Fibroblast of skin of scalp (primary cell): Measurements from ENCODE around the gene AXIN1.
"Not testable (repeated sequence)": the region's sequence is repeated elsewhere in the genome, so short reads cannot be mapped to it uniquely, and the experiment has no call there.

Experiments
- DNase-seq: peaks from one replicate; pipeline ENCODE4 v3.0.0-alpha.2; 2013

AXIN1 gene

GRCh38 chr16:264440-264951 lies 88.0 kb downstream of the AXIN1 start:
- DNase-seq, result no peak

- no peak for DNase-seq
Observed at GRCh38 chr16:263944-264343, 88.6 kb downstream of the AXIN1 start.

- no peak for DNase-seq
Observed at GRCh38 chr16:263182-263774, 89.2 kb downstream of the AXIN1 start.

GRCh38 chr16:262121-262745 lies 90.3 kb downstream of the AXIN1 start:
- DNase-seq, result no peak

- no peak for DNase-seq
Observed at GRCh38 chr16:261031-261691, 91.4 kb downstream of the AXIN1 start.

GRCh38 chr16:260326-260725 lies 92.2 kb downstream of the AXIN1 start:
- DNase-seq, result no peak

- DNase-seq, result no peak
Observed at GRCh38 chr16:259814-260253, 92.7 kb downstream of the AXIN1 start.

GRCh38 chr16:259226-259625 lies 93.3 kb downstream of the AXIN1 start:
- DNase-seq, result no peak

- DNase-seq, result not testable (repeated sequence)
Observed at GRCh38 chr16:258091-258490, 94.4 kb downstream of the AXIN1 start.

- DNase-seq, result no peak
Observed at GRCh38 chr16:255183-255582, 97.3 kb downstream of the AXIN1 start.

- no peak for DNase-seq
Observed at GRCh38 chr16:254461-254860, 98.1 kb downstream of the AXIN1 start.

- DNase-seq, result no peak
Observed at GRCh38 chr16:253833-254232, 98.7 kb downstream of the AXIN1 start.

- no peak for DNase-seq
Observed at GRCh38 chr16:252366-253337, 99.9 kb downstream of the AXIN1 start.

GRCh38 chr16:249431-249830 lies 103.1 kb downstream of the AXIN1 start:
- DNase-seq, result no peak

GRCh38 chr16:247027-247426 lies 105.5 kb downstream of the AXIN1 start:
- DNase-seq, result no peak

GRCh38 chr16:245105-245504 lies 107.4 kb downstream of the AXIN1 start:
- DNase-seq, result no peak

GRCh38 chr16:243348-243747 lies 109.2 kb downstream of the AXIN1 start:
- no peak for DNase-seq

GRCh38 chr16:242281-242680 lies 110.2 kb downstream of the AXIN1 start:
- no peak for DNase-seq

- DNase-seq, result no peak
Observed at GRCh38 chr16:240559-240958, 112.0 kb downstream of the AXIN1 start.

GRCh38 chr16:239948-240277 lies 112.6 kb downstream of the AXIN1 start:
- DNase-seq, result no peak
